NT2/D1 (cell line): ENCODE data around the gene SRGAP2B.
"Not testable (repeated sequence)": the region's sequence is repeated elsewhere in the genome, so short reads cannot be mapped to it uniquely, and the experiment has no call there.

Source experiments
- DNase-seq: peaks from one replicate; pipeline ENCODE4 v3.0.0-alpha.2; 2011; ENCODE audit warnings: low read depth, low spot score
- H3K27me3 ChIP-seq: 2 replicates; pipeline ENCODE4 v1.6.0; 2011; ENCODE audit warnings: mild to moderate bottlenecking; ENCODE audit not compliant: insufficient read length, insufficient read depth
- H3K36me3 ChIP-seq: 2 replicates; pipeline ENCODE4 v1.6.1; 2011; ENCODE audit warnings: mild to moderate bottlenecking, low read length, mixed read lengths; ENCODE audit not compliant: insufficient read depth, insufficient read length
- H3K4me1 ChIP-seq: 2 replicates; pipeline ENCODE4 v1.5.1; 2011; ENCODE audit not compliant: insufficient read depth, insufficient read length
- H3K4me3 ChIP-seq: 2 replicates; pipeline ENCODE4 v1.5.1; 2011; ENCODE audit warnings: low read depth; ENCODE audit not compliant: insufficient read length
- H3K9ac ChIP-seq: 2 replicates; pipeline ENCODE4 v1.6.0; 2011; ENCODE audit warnings: low read depth; ENCODE audit not compliant: insufficient read length
- H3K9me3 ChIP-seq: 2 replicates; pipeline ENCODE4 v1.5.1; 2011; ENCODE audit warnings: mild to moderate bottlenecking, low read length; ENCODE audit not compliant: insufficient read depth

The SRGAP2B gene

GRCh38 chr1:145000074-145000742 lies 94.9 kb downstream of the SRGAP2B start:
- not testable (repeated sequence) for H3K9me3 ChIP-seq, H3K4me1 ChIP-seq, H3K9ac ChIP-seq, H3K4me3 ChIP-seq, H3K36me3 ChIP-seq, DNase-seq, H3K27me3 ChIP-seq

GRCh38 chr1:144998981-144999273 lies 96.2 kb downstream of the SRGAP2B start:
- H3K4me1 ChIP-seq, DNase-seq, H3K27me3 ChIP-seq, H3K4me3 ChIP-seq, H3K36me3 ChIP-seq, H3K9ac ChIP-seq, H3K9me3 ChIP-seq: not testable (repeated sequence)

- H3K4me3 ChIP-seq, H3K9ac ChIP-seq, H3K4me1 ChIP-seq, H3K9me3 ChIP-seq, DNase-seq, H3K36me3 ChIP-seq, H3K27me3 ChIP-seq: not testable (repeated sequence)
These were observed 96.8 kb downstream of the SRGAP2B start for GRCh38 chr1:144998134-144998980.

DNA sequence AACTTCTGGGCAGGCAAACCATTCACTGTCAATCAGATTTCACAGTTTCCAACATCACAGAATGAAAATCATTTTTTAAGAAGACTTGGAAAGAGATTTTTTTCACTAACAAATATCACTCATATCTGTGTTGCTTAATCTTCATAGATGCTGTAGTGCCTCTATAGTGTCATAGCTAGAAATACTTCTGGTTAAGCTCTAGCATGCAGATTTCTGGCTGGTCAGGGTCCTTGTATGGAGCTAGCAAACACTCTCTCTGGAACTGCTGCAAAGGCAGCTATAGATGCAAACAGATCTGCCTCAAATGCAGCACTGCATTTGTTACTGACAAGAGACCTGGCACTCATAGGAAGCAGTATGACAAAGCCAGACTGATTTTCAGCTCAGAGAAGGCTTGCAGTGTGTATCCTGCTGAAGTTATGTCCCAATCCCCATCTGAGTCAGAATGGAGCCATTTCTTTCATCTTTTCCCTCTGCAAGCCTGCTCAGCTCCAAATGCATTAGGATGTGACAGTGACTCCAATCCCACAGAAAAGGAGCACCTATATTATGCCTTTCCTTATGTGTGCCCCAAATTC lies 99.2 kb downstream of the SRGAP2B start:
- H3K4me3 ChIP-seq, DNase-seq, H3K27me3 ChIP-seq: not testable (repeated sequence)

GRCh38 chr1:144992915-144993314 lies 102.2 kb downstream of the SRGAP2B start:
- not testable (repeated sequence) for H3K36me3 ChIP-seq, H3K4me3 ChIP-seq, H3K27me3 ChIP-seq, H3K9me3 ChIP-seq, H3K9ac ChIP-seq, DNase-seq, H3K4me1 ChIP-seq

More for the DNA sequence above, 99.2 kb downstream of the SRGAP2B start:
- not testable (repeated sequence) for H3K36me3 ChIP-seq, H3K4me1 ChIP-seq, H3K9ac ChIP-seq, H3K9me3 ChIP-seq

GRCh38 chr1:144990611-144991010 lies 104.5 kb downstream of the SRGAP2B start:
- H3K4me3 ChIP-seq, DNase-seq, H3K9me3 ChIP-seq, H3K36me3 ChIP-seq, H3K27me3 ChIP-seq, H3K9ac ChIP-seq, H3K4me1 ChIP-seq: not testable (repeated sequence)

GRCh38 chr1:144987131-144987530 lies 108.0 kb downstream of the SRGAP2B start:
- not testable (repeated sequence) for H3K4me1 ChIP-seq, H3K9ac ChIP-seq, H3K27me3 ChIP-seq

DNA sequence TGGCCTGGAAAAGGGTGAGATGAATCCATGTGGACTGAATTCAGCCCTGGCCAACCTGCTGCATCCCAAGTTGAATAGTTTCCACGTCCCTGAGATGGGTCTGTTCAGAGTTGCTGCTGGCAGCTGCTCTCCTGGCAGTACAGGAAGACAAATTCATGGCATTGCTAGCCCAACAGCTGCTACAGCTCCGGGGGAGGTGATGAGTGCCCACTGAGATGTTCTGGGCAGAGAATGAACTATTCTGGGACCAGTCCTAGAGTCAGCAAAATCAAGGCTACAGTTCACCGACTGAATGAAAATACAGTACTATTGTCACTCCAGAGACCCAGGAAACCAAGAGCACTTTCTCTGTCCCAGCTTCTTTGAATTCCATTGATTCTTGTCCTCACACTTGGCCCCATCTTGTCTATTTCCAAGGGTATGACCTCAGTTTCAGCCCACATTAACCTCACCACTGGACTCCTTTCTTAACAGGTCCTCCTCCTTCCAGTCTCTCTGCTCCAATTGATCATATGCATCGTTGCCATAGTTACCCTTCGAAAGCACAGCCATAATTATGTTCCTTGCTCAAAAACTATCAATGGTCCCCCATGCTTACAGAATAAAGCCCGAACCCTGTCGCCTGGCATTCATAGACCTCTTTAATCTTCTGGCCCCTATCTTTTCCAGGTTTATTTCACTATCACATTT lies 108.8 kb downstream of the SRGAP2B start:
- not testable (repeated sequence) for H3K4me1 ChIP-seq, DNase-seq, H3K27me3 ChIP-seq, H3K36me3 ChIP-seq, H3K9ac ChIP-seq, H3K9me3 ChIP-seq, H3K4me3 ChIP-seq

More at GRCh38 chr1:144987131-144987530, 108.0 kb downstream of the SRGAP2B start:
- not testable (repeated sequence) for H3K36me3 ChIP-seq, DNase-seq, H3K9me3 ChIP-seq, H3K4me3 ChIP-seq

DNA sequence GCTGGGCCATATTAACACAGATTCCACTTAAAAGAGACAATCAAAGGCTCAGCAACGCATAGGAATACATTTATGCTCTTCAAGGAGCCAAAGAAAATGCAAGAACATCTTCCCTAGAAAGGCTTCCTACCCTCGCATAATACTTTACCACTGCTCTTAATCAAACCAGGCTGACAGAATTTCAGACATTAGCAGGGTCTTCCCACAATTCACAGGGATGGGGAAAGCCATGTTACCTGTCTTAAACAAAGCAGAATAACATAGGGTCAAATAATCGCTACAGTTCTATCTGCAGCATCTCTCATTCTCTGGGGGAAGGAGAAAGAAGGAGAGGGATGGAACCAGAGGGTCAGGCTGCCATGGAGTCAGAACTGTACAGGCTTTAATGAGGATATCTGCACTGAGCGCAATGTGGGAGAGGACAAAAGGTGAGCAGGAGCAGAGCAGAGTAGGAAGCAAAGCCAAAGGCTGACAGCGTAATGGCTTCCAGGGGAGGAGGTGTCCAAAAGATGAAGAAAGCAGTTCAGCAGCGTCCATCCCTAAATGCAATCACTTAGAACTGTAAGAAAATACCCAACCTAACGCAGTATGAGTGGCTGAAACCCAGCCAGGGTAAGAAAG lies 109.5 kb downstream of the SRGAP2B start:
- H3K4me3 ChIP-seq, DNase-seq, H3K4me1 ChIP-seq: not testable (repeated sequence)

GRCh38 chr1:144982802-144983525 lies 112.2 kb downstream of the SRGAP2B start:
- not testable (repeated sequence) for H3K27me3 ChIP-seq, H3K9me3 ChIP-seq, H3K4me3 ChIP-seq, H3K9ac ChIP-seq, DNase-seq, H3K4me1 ChIP-seq, H3K36me3 ChIP-seq

More for the DNA sequence above, 109.5 kb downstream of the SRGAP2B start:
- not testable (repeated sequence) for H3K9me3 ChIP-seq, H3K9ac ChIP-seq, H3K27me3 ChIP-seq, H3K36me3 ChIP-seq

GRCh38 chr1:144981157-144981556 lies 114.0 kb downstream of the SRGAP2B start:
- not testable (repeated sequence) for H3K36me3 ChIP-seq, H3K4me3 ChIP-seq, DNase-seq, H3K4me1 ChIP-seq, H3K27me3 ChIP-seq, H3K9ac ChIP-seq, H3K9me3 ChIP-seq
